ENCODE measurements around the gene USP9Y.

Gene USP9Y

GRCh38 chrY:12734051-12734450 lies 33.0 kb downstream of the USP9Y start:
- TF ChIP-seq CTCF (IDR thresholded peaks at IDR 0.05; ENCODE audit: low read depth, low read length): no peak
- no peak for DNase-seq (ENCODE audit: extremely low read depth, low read depth)

GRCh38 chrY:12741414-12741813 lies 40.4 kb downstream of the USP9Y start:
- no peak for DNase-seq (ENCODE audit: extremely low read depth, low read depth)
- no peak for TF ChIP-seq CTCF (IDR thresholded peaks at IDR 0.05; ENCODE audit: low read depth, low read length)

GRCh38 chrY:12742725-12743124 lies 41.7 kb downstream of the USP9Y start:
- no peak for TF ChIP-seq CTCF (IDR thresholded peaks at IDR 0.05; ENCODE audit: low read depth, low read length)
- no peak for DNase-seq (ENCODE audit: extremely low read depth, low read depth)

- no peak for TF ChIP-seq CTCF (IDR thresholded peaks at IDR 0.05; ENCODE audit: low read depth, low read length)
- no peak for DNase-seq (ENCODE audit: extremely low read depth, low read depth)
These were observed 43.1 kb downstream of the USP9Y start for GRCh38 chrY:12744091-12744490.

GRCh38 chrY:12749293-12749692 lies 48.3 kb downstream of the USP9Y start:
- no peak for TF ChIP-seq CTCF (IDR thresholded peaks at IDR 0.05; ENCODE audit: low read depth, low read length)
- no peak for DNase-seq (ENCODE audit: extremely low read depth, low read depth)

GRCh38 chrY:12752856-12753255 lies 51.8 kb downstream of the USP9Y start:
- DNase-seq (ENCODE audit: extremely low read depth, low read depth): no peak
- TF ChIP-seq CTCF (IDR thresholded peaks at IDR 0.05; ENCODE audit: low read depth, low read length): no peak

GRCh38 chrY:12756021-12756420 lies 55.0 kb downstream of the USP9Y start:
- no peak for DNase-seq (ENCODE audit: extremely low read depth, low read depth)
- TF ChIP-seq CTCF (IDR thresholded peaks at IDR 0.05; ENCODE audit: low read depth, low read length): no peak

Measured in AG09319 (cell line).